Large intestine (tissue), 3 donors: ENCODE measurements around the gene PHLDA3. TPM values are rescaled to one million over a fixed set of nuclear protein-coding genes. Genes with fewer than 3 reads are reported as not detected.

Experiments used
- DNase-seq, 2 donors: peaks; one replicate each; pipeline versions ENCODE4 v3.0.0 to v3.0.0-alpha.2; 2013
- H3K27ac ChIP-seq: one replicate; pipeline ENCODE4 v1.5.1; 2013; ENCODE audit warnings: low read length
- H3K27me3 ChIP-seq: 2 replicates; pipeline ENCODE4 v1.6.1; 2013; ENCODE audit warnings: low read length; ENCODE audit not compliant: control insufficient read depth, insufficient read depth
- H3K36me3 ChIP-seq: 2 replicates; pipeline ENCODE4 v1.6.1; 2013; ENCODE audit warnings: low read length; ENCODE audit not compliant: control insufficient read depth, insufficient read depth
- H3K4me1 ChIP-seq: one replicate; pipeline ENCODE4 v1.6.1; 2013; ENCODE audit warnings: low read length; ENCODE audit not compliant: control insufficient read depth, insufficient read depth
- H3K4me3 ChIP-seq: one replicate; pipeline ENCODE4 v1.5.1; 2013; ENCODE audit warnings: low read length
- H3K9me3 ChIP-seq: one replicate; pipeline ENCODE4 v1.6.1; 2013; ENCODE audit warnings: mild to moderate bottlenecking, low read depth, low read length, moderate library complexity; ENCODE audit not compliant: control insufficient read depth
- WGBS: methylation state at CpG from one replicate; pipeline ENCODE4 v1.1.5; 2013; ENCODE audit warnings: low lambda C conversion rate; ENCODE audit not compliant: insufficient coverage; 5-methylcytosine and 5-hydroxymethylcytosine counted together
- polyA plus RNA-seq: library from polyadenylated mRNA; unstranded; fragments of 120-200 nt; gene quantifications from one replicate; pipeline ENCODE4 v1.2.1, GENCODE V29; 2013

The PHLDA3 gene
- polyA plus RNA-seq, 1 donor = 9.0 TPM

GRCh38 chr1:201420608-201421002, 48.4 kb downstream of the PHLDA3 start:
- Histone ChIP-seq H3K4me1 (no peaks in the 10 kb centered on the region), H3K4me3 (no peak overlapping the region), H3K9me3 (no peaks in the 10 kb centered on the region), H3K36me3 (peaks cover 4% of the 10 kb centered on the region), H3K27ac (no peak overlapping the region), H3K27me3 (no peaks in the 10 kb centered on the region)
- no peak for DNase-seq
- WGBS = no CpG with 5 or more reads among the region's 7 CpGs

GRCh38 chr1:201419746-201420607, 49.0 kb downstream of the PHLDA3 start:
- no peaks in the 10 kb centered on the region for H3K27me3 ChIP-seq
- no CpG with 5 or more reads among the region's 12 CpGs for WGBS
- H3K4me1 ChIP-seq = no peaks in the 10 kb centered on the region
- peaks cover 4% of the 10 kb centered on the region for H3K36me3 ChIP-seq
- H3K4me3 ChIP-seq = no peak overlapping the region
- DNase-seq = no peak
- no peak overlapping the region for H3K27ac ChIP-seq
- H3K9me3 ChIP-seq = no peaks in the 10 kb centered on the region

DNA sequence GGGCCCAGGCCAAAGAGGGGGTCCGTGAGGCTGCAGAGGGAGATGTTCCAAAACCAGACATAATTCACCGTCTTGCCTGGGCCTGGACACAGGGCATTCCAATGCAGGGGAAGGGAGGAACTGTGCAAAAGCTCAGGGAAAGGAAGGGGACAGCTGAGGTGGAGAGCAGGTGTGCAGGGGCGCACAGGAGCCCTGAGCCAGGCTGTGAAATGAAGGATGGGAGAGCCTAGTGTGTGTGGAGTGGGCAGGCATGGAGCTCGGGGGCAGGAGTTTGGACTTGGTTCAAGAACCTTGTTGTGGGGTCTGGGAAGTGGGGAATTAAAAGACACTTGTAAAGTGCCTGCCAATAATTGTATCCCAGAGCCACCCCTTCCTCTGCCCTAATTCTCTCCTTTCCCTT, 49.7 kb downstream of the PHLDA3 start:
- WGBS = no CpG with 5 or more reads among the region's 4 CpGs
- Histone ChIP-seq H3K9me3 (no peaks in the 10 kb centered on the region), H3K4me3 (no peak overlapping the region), H3K36me3 (peaks cover 4% of the 10 kb centered on the region), H3K4me1 (no peaks in the 10 kb centered on the region), H3K27ac (no peak overlapping the region), H3K27me3 (no peaks in the 10 kb centered on the region)
- no peak for DNase-seq

GRCh38 chr1:201418461-201418860, 50.5 kb downstream of the PHLDA3 start:
- peaks cover 4% of the 10 kb centered on the region for H3K36me3 ChIP-seq
- H3K4me1 ChIP-seq = no peaks in the 10 kb centered on the region
- no peak for DNase-seq
- no peaks in the 10 kb centered on the region for H3K27me3 ChIP-seq
- no peaks in the 10 kb centered on the region for H3K9me3 ChIP-seq
- H3K27ac ChIP-seq = no peak overlapping the region
- WGBS = no CpG with 5 or more reads among the region's 3 CpGs
- H3K4me3 ChIP-seq = no peak overlapping the region

Other genes starting within 250 kb of the PHLDA3 start
- gene PKP1, start 185.7 kb downstream of the PHLDA3 start, polyA plus RNA-seq = 0.45 TPM
- 20.8 TPM for gene TNNT2, start 91.5 kb downstream of the PHLDA3 start, polyA plus RNA-seq
- 96.4 TPM for gene LAD1, start 69.9 kb downstream of the PHLDA3 start, polyA plus RNA-seq
- 6.9 TPM for gene TNNI1, start 47.5 kb downstream of the PHLDA3 start, polyA plus RNA-seq
- 187 TPM for gene CSRP1, start 37.9 kb upstream of the PHLDA3 start, polyA plus RNA-seq
- gene NAV1, start 69.9 kb upstream of the PHLDA3 start, polyA plus RNA-seq = 9.7 TPM